Measurements from ENCODE around the gene GUCY1A2.

DNA sequence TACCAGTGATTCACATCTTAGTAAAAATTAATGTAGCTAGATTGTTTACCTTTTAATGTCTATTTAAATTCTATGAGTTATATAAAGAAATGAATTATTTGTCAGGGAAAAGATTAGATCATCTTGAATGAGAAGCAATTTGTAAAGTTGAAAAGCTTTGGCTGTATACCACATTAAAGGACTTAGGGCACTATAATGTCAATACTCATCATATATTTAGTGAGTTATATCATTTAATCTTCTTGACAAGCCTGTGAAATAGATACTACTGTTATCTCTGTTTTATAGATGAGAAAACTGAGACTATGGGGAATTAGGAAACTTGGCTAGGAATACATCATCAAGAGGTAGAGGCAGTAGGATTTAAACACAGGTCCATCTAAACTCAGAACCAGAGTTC lies 160.1 kb downstream of the GUCY1A2 start:
- TF ChIP-seq CTCF (conservative IDR thresholded peaks at IDR 0.05): no peak
- no peak for TF ChIP-seq ZFX (IDR thresholded peaks at IDR 0.05)
